GM18519 (cell line): ENCODE results near the gene UQCR10.
"Not testable (repeated sequence)": the region's sequence is repeated elsewhere in the genome, so short reads cannot be mapped to it uniquely, and the experiment has no call there.

Source experiments
- ATAC-seq: cut with Tn5 transposase; IDR thresholded peaks from one replicate; pipeline ENCODE4 v1.9.1; 2021; ENCODE audit warnings: mild to moderate bottlenecking, moderate library complexity; ENCODE audit not compliant: unreplicated experiment, low FRiP score

The UQCR10 gene

GRCh38 chr22:29735416-29735815, 31.8 kb upstream of the UQCR10 start:
- no peak for ATAC-seq

- no peak for ATAC-seq
Measured at GRCh38 chr22:29737251-29738117, 29.7 kb upstream of the UQCR10 start.

GRCh38 chr22:29738118-29738815, 28.9 kb upstream of the UQCR10 start:
- no peak for ATAC-seq

- no peak for ATAC-seq
Measured at GRCh38 chr22:29739346-29739875, 27.8 kb upstream of the UQCR10 start.

- ATAC-seq = no peak
Measured at GRCh38 chr22:29740216-29740615, 27.0 kb upstream of the UQCR10 start.

- ATAC-seq = no peak
Measured at GRCh38 chr22:29741926-29742325, 25.2 kb upstream of the UQCR10 start.

GRCh38 chr22:29742326-29742725, 24.8 kb upstream of the UQCR10 start:
- no peak for ATAC-seq

GRCh38 chr22:29744902-29745301, 22.3 kb upstream of the UQCR10 start:
- no peak for ATAC-seq

- no peak for ATAC-seq
Measured at GRCh38 chr22:29747832-29748231, 19.3 kb upstream of the UQCR10 start.

GRCh38 chr22:29748248-29748893, 18.8 kb upstream of the UQCR10 start:
- ATAC-seq = no peak

- no peak for ATAC-seq
Measured at GRCh38 chr22:29750029-29750428, 17.1 kb upstream of the UQCR10 start.

- ATAC-seq = no peak
Measured at GRCh38 chr22:29750559-29751538, 16.3 kb upstream of the UQCR10 start.

- ATAC-seq = no peak
Measured at GRCh38 chr22:29751669-29752068, 15.5 kb upstream of the UQCR10 start.

- no peak for ATAC-seq
Measured at GRCh38 chr22:29753808-29754657, 13.1 kb upstream of the UQCR10 start.

GRCh38 chr22:29754658-29755395, 12.3 kb upstream of the UQCR10 start:
- ATAC-seq = not testable (repeated sequence)

GRCh38 chr22:29755889-29756288, 11.3 kb upstream of the UQCR10 start:
- no peak for ATAC-seq

GRCh38 chr22:29756341-29756740, 10.8 kb upstream of the UQCR10 start:
- ATAC-seq = no peak

- no peak for ATAC-seq
Measured at GRCh38 chr22:29757096-29757495, 10.1 kb upstream of the UQCR10 start.
